Measurements from ENCODE around the gene FOLR3. TPM values are rescaled to one million over a fixed set of nuclear protein-coding genes. Genes with fewer than 3 reads are reported as not detected.
"Not testable (repeated sequence)": the region's sequence is repeated elsewhere in the genome, so short reads cannot be mapped to it uniquely, and the experiment has no call there.

FOLR3 gene
- total RNA-seq, 2 donors from 2014 or later, result 0.44 TPM; not detected in 1

DNA sequence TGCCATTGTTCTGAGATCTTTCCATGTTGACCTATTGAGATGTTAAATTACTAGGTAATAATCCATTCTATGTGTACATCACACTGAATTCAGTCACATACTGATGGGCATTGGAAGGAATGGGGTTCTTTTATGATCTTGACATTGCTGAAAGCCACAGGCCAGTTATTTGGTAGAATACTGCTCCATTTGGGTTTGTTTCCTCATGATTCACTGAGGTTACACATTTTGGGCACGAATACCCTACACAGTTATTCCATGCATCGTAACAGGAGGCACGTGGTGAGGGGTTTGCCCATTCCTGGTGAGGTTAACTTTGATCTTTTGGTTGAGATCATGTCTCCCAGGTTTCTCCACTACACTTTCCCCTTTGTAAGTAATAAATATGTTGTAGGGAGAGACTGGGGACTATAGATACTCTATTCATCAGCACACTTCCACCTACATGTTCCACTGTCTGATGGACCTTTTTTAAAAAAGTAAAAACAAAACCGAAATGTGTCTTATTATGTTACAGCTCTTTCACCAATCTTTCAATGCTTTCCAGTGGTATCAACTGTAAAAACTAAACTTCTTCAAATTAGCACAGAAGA, 44.4 kb downstream of the FOLR3 start:
- ATAC-seq, result no peak
- peaks cover 2% of the 10 kb centered on the region for H3K4me1 Mint-ChIP-seq

GRCh38 chr11:72180892-72181552, 45.5 kb downstream of the FOLR3 start:
- DNase-seq; H3K9me3 ChIP-seq (ENCODE audit: control insufficient read depth, low read length, poor library complexity, severe bottlenecking); H3K27ac Mint-ChIP-seq; H3K4me1 Mint-ChIP-seq; ATAC-seq; H3K36me3 Mint-ChIP-seq (ENCODE audit: low read depth); H3K4me3 Mint-ChIP-seq: not testable (repeated sequence)
- H3K27me3 Mint-ChIP-seq, result peaks cover 30% of the 10 kb centered on the region

More for the DNA sequence above, 44.4 kb downstream of the FOLR3 start:
- no peak overlapping the region for H3K27ac Mint-ChIP-seq
- DNase-seq, result no peak
- H3K36me3 Mint-ChIP-seq (ENCODE audit: low read depth), result peaks cover 2% of the 10 kb centered on the region
- H3K9me3 ChIP-seq (ENCODE audit: control insufficient read depth, low read length, poor library complexity, severe bottlenecking), result no peaks in the 10 kb centered on the region
- peaks cover 30% of the 10 kb centered on the region for H3K27me3 Mint-ChIP-seq
- no peak overlapping the region for H3K4me3 Mint-ChIP-seq

- DNase-seq; H3K4me3 Mint-ChIP-seq; H3K36me3 Mint-ChIP-seq (ENCODE audit: low read depth); ATAC-seq; H3K4me1 Mint-ChIP-seq; H3K27ac Mint-ChIP-seq; H3K9me3 ChIP-seq (ENCODE audit: control insufficient read depth, low read length, poor library complexity, severe bottlenecking): not testable (repeated sequence)
- H3K27me3 Mint-ChIP-seq, result peaks cover 30% of the 10 kb centered on the region
Measured at GRCh38 chr11:72181553-72181958, 46.0 kb downstream of the FOLR3 start.

DNA sequence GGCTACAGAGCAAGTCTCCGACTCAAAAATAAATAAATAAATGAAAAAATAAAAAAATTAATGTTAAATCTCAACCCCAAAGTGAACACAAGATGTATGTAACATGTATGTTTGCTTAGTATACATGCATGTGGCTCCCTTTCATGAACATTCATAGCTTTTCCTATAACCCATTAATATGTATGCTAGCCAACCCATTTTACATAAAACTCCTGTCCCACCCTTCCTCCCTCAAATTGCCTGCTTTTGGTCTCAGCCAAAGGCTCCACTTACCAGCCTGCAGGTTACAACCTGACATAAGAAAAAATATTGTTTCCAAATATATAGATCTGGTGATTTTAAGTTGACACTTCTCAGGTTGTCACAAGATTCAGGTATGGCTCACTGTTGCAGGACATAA, 52.7 kb downstream of the FOLR3 start:
- peaks cover 2% of the 10 kb centered on the region for H3K36me3 Mint-ChIP-seq (ENCODE audit: low read depth)
- peak overlapping the region; percentile 73 for H3K27ac Mint-ChIP-seq
- ATAC-seq, result no peak
- no peak overlapping the region for H3K4me3 Mint-ChIP-seq
- DNase-seq, result no peak
- H3K4me1 Mint-ChIP-seq, result peaks cover 8% of the 10 kb centered on the region
- H3K9me3 ChIP-seq (ENCODE audit: control insufficient read depth, low read length, poor library complexity, severe bottlenecking), result no peaks in the 10 kb centered on the region
- peaks cover 12% of the 10 kb centered on the region for H3K27me3 Mint-ChIP-seq

Other genes starting within 250 kb of the FOLR3 start
- gene XNDC1N, start 207.1 kb upstream of the FOLR3 start, total RNA-seq, result 10 to 100 TPM; 16.4 to 16.6 TPM
- 10 to 100 TPM; 15.7 to 23.4 TPM for gene RNF121, start 206.7 kb upstream of the FOLR3 start, total RNA-seq
- gene IL18BP, start 136.8 kb upstream of the FOLR3 start, total RNA-seq, result 10 to 100 TPM; 25.7 to 28.0 TPM
- gene NUMA1, start 55.2 kb upstream of the FOLR3 start, total RNA-seq, result 100 to 1,000 TPM; 207 to 208 TPM
- gene LRRC51, start 54.9 kb upstream of the FOLR3 start, total RNA-seq, result 1 to 10 TPM in 1 of 2 donors, under 1 TPM in 1; 0.75 to 4.5 TPM
- gene LAMTOR1, start 32.4 kb upstream of the FOLR3 start, total RNA-seq, result 10 to 100 TPM; 43.7 to 74.6 TPM
- not detected for gene TOMT, start 29.8 kb upstream of the FOLR3 start, total RNA-seq
- 10 to 100 TPM; 47.0 to 54.6 TPM for gene ANAPC15, start 23.0 kb upstream of the FOLR3 start, total RNA-seq
- gene FOLR1, start 56.4 kb downstream of the FOLR3 start, total RNA-seq, result not detected
- gene FOLR2, start 81.1 kb downstream of the FOLR3 start, total RNA-seq, result not detected
- gene INPPL1, start 89.0 kb downstream of the FOLR3 start, total RNA-seq, result 100 to 1,000 TPM; 102 to 108 TPM
- gene PHOX2A, start 108.5 kb downstream of the FOLR3 start, total RNA-seq, result not detected